ENCODE measurements around the gene RNF4.
"Not testable (repeated sequence)": the region's sequence is repeated elsewhere in the genome, so short reads cannot be mapped to it uniquely, and the experiment has no call there.

The RNF4 gene

GRCh38 chr4:2458546-2459491 is 10.1 kb upstream of the RNF4 start:
- no peak for DNase-seq

GRCh38 chr4:2459589-2460349 is 9.1 kb upstream of the RNF4 start:
- no peak for DNase-seq

GRCh38 chr4:2461246-2461960 is 7.5 kb upstream of the RNF4 start:
- no peak for DNase-seq

GRCh38 chr4:2462218-2462991 is 6.5 kb upstream of the RNF4 start:
- DNase-seq: peak; percentile 30 to 43

GRCh38 chr4:2462992-2463762 is 5.7 kb upstream of the RNF4 start:
- DNase-seq: no peak

- no peak for DNase-seq
Observed at GRCh38 chr4:2465032-2465431, 3.9 kb upstream of the RNF4 start.

- DNase-seq: not testable (repeated sequence)
Observed at GRCh38 chr4:2465544-2465943, 3.4 kb upstream of the RNF4 start.

GRCh38 chr4:2469192-2469984 is 482 bp downstream of the RNF4 start:
- peak in 1 of 2 experiments; percentile 27 for DNase-seq

GRCh38 chr4:2470791-2471190 is 1.9 kb downstream of the RNF4 start:
- DNase-seq: no peak

- no peak for DNase-seq
Observed at GRCh38 chr4:2472187-2472586, 3.3 kb downstream of the RNF4 start.

GRCh38 chr4:2478229-2478628 is 9.3 kb downstream of the RNF4 start:
- no peak for DNase-seq

GRCh38 chr4:2480649-2481048 is 11.7 kb downstream of the RNF4 start:
- no peak for DNase-seq

- no peak for DNase-seq
Observed at GRCh38 chr4:2482192-2482591, 13.3 kb downstream of the RNF4 start.

GRCh38 chr4:2482693-2483092 is 13.8 kb downstream of the RNF4 start:
- no peak for DNase-seq

GRCh38 chr4:2483237-2483636 is 14.3 kb downstream of the RNF4 start:
- no peak for DNase-seq

- no peak for DNase-seq
Observed at GRCh38 chr4:2484185-2484584, 15.3 kb downstream of the RNF4 start.

- DNase-seq: peak; percentile 91 to 94
Observed at GRCh38 chr4:2484993-2485392, 16.1 kb downstream of the RNF4 start.

- peak in 1 of 2 experiments; percentile 25 for DNase-seq
Observed at GRCh38 chr4:2485956-2486355, 17.1 kb downstream of the RNF4 start.

GRCh38 chr4:2486981-2487380 is 18.1 kb downstream of the RNF4 start:
- DNase-seq: no peak

- DNase-seq: no peak
Observed at GRCh38 chr4:2487632-2488031, 18.7 kb downstream of the RNF4 start.

All from AML-193 (cell line).